Neural crest cell (in vitro differentiated cells): Measurements from ENCODE around the gene SND1. TPM values are rescaled to one million over a fixed set of nuclear protein-coding genes. Genes with fewer than 3 reads are reported as not detected.

ENCODE experiments used
- DNase-seq: peaks from one replicate; pipeline ENCODE4 v3.0.0; 2021; ENCODE audit warnings: low read depth, mixed read lengths, low spot score
- H3K27ac Mint-ChIP-seq: one replicate; pipeline ENCODE4 v1.8.0; 2021; ENCODE audit warnings: mild to moderate bottlenecking, mixed read lengths; ENCODE audit not compliant: unreplicated experiment
- H3K27me3 Mint-ChIP-seq: 2 replicates; pipeline ENCODE4 v1.8.0; 2021; ENCODE audit warnings: low read depth, mild to moderate bottlenecking, mixed read lengths
- H3K36me3 Mint-ChIP-seq: 2 replicates; pipeline ENCODE4 v1.8.0; 2021; ENCODE audit warnings: low read depth, mild to moderate bottlenecking, mixed read lengths
- H3K4me1 Mint-ChIP-seq: 2 replicates; pipeline ENCODE4 v1.8.0; 2021; ENCODE audit warnings: mixed read lengths
- H3K4me3 Mint-ChIP-seq: one replicate; pipeline ENCODE4 v1.8.0; 2021; ENCODE audit warnings: mild to moderate bottlenecking, mixed read lengths
- H3K9me3 Mint-ChIP-seq: 2 replicates; pipeline ENCODE4 v1.8.0; 2021; ENCODE audit warnings: mixed read lengths
- CTCF ChIP-seq: fragments of 200-600 bp; sonication (generic); conservative IDR thresholded peaks from 2 replicates; pipeline ENCODE4 v1.5.0; 2021; ENCODE audit warnings: antibody characterized with exemption, mild to moderate bottlenecking
- long read RNA-seq: library from polyadenylated mRNA; unstranded; transcript quantifications from one replicate; pipeline ENCODE4 v2.0.0, GENCODE V29; 2020
- total RNA-seq: library from RNA; stranded (reverse); gene quantifications from 2 replicates; pipeline ENCODE4 v1.2.1, GENCODE V29; 2021

The SND1 gene
- 184 and 188 TPM in 2 replicates for total RNA-seq
- long read RNA-seq, transcript SND1-201 (24 exons, 3,476 nt) = major isoform, 115 of 201 reads
- long read RNA-seq, partial matches to known transcripts = 75 of 201 reads
- long read RNA-seq, other reads (novel, unspliced or antisense) = 11 of 201 reads

GRCh38 chr7:127651556-127652332, at the start of gene SND1:
SND1 (plus strand) TSS chr7:127652194; CDS start chr7:127652374, 180 bp downstream.
- H3K27ac Mint-ChIP-seq = peak within 1 kb of the TSS; percentile 98
- H3K4me3 Mint-ChIP-seq = peak within 1 kb of the TSS; percentile 98
- peak; percentile 94 for DNase-seq
- peaks cover 46% of the 10 kb centered on the region for H3K4me1 Mint-ChIP-seq
- H3K9me3 Mint-ChIP-seq = no peaks in the 10 kb centered on the region
- no peaks in the 10 kb centered on the region for H3K36me3 Mint-ChIP-seq
- no peaks in the 10 kb centered on the region for H3K27me3 Mint-ChIP-seq
- no peak for TF ChIP-seq CTCF

- Mint-ChIP-seq H3K36me3 (no peaks in the 10 kb centered on the region), H3K9me3 (peaks cover 14% of the 10 kb centered on the region), H3K4me1 (no peaks in the 10 kb centered on the region), H3K27ac (no peak overlapping the region), H3K27me3 (peaks cover 14% of the 10 kb centered on the region), H3K4me3 (no peak overlapping the region)
- DNase-seq = no peak
- no peak for TF ChIP-seq CTCF
Measured at GRCh38 chr7:127608446-127608845, 43.5 kb upstream of the SND1 start.

- no peak for TF ChIP-seq CTCF
- Mint-ChIP-seq H3K27me3 (peaks cover 20% of the 10 kb centered on the region), H3K4me1 (no peaks in the 10 kb centered on the region), H3K4me3 (no peak overlapping the region), H3K36me3 (no peaks in the 10 kb centered on the region), H3K27ac (no peak overlapping the region), H3K9me3 (peaks cover 11% of the 10 kb centered on the region)
- DNase-seq = no peak
Measured at GRCh38 chr7:127609297-127609696, 42.7 kb upstream of the SND1 start.

GRCh38 chr7:127612263-127612662, 39.7 kb upstream of the SND1 start:
- H3K9me3 Mint-ChIP-seq = peaks cover 11% of the 10 kb centered on the region

GRCh38 chr7:127616724-127617123, 35.3 kb upstream of the SND1 start:
- DNase-seq = no peak
- Mint-ChIP-seq H3K36me3 (no peaks in the 10 kb centered on the region), H3K27ac (no peak overlapping the region), H3K4me3 (no peak overlapping the region), H3K4me1 (no peaks in the 10 kb centered on the region), H3K27me3 (peaks cover 80% of the 10 kb centered on the region), H3K9me3 (peaks cover 6% of the 10 kb centered on the region)
- TF ChIP-seq CTCF = no peak

More at GRCh38 chr7:127612263-127612662, 39.7 kb upstream of the SND1 start:
- Mint-ChIP-seq H3K27ac (no peak overlapping the region), H3K27me3 (peaks cover 44% of the 10 kb centered on the region), H3K4me1 (no peaks in the 10 kb centered on the region), H3K36me3 (no peaks in the 10 kb centered on the region), H3K4me3 (no peak overlapping the region)
- no peak for DNase-seq
- no peak for TF ChIP-seq CTCF
